Right kidney (tissue), 1 donor: Measurements from ENCODE around the gene PARL.
"Not testable (repeated sequence)": the region's sequence is repeated elsewhere in the genome, so short reads cannot be mapped to it uniquely, and the experiment has no call there.

ENCODE experiments used
- DNase-seq: peaks from one replicate; pipeline ENCODE4 v3.0.0-alpha.2; 2016

The PARL gene

DNA sequence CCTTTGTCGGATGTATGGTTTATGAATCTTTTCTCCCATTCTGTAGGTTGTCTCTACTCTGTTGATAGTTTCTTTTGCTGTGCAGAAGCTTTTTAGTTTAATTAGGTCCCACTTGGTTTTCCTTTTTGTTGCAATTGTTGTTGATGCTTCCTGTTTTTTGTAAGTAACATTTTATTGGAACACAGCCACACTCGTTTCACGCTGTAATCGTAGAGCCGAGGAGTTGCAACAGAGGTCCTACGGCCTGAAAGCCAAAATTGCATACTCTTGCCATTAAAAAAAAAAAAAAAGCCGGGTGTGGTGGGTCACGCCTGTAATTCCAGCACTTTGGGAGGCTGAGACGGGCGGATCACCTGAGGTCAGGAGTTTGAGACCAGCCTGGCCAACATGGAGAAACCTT is 100.2 kb downstream of the PARL start:
- DNase-seq: not testable (repeated sequence)

- no peak for DNase-seq
Measured at GRCh38 chr3:183782576-183783276, 102.0 kb downstream of the PARL start.

DNA sequence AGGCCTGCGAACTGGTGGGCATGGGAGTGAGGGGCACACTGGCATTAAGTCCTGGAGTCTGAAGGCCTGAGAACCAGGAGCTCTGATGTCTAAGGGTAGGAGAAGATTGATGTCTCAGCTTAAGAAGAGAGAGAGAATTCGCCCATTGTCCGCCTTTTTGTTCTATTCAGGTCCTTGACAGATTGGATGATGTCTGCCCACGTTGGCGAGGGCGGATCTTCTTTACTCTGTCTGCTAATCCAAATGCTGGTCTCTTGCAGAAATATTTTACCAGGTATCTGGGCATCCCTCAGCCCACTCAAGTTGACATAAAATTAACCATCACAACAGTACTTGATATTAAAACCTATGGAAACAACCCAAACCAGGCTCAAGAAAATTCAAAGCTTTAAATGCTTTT is 103.4 kb downstream of the PARL start:
- no peak for DNase-seq

- no peak for DNase-seq
Measured at GRCh38 chr3:183779896-183780465, 104.7 kb downstream of the PARL start.
